GM19372 (cell line): Measurements from ENCODE around the gene LRBA.
"Not testable (repeated sequence)": the region's sequence is repeated elsewhere in the genome, so short reads cannot be mapped to it uniquely, and the experiment has no call there.

Experiments
- ATAC-seq: cut with Tn5 transposase; IDR thresholded peaks from one replicate; pipeline ENCODE4 v1.9.1; 2021; ENCODE audit warnings: mild to moderate bottlenecking, low read depth, moderate library complexity; ENCODE audit not compliant: unreplicated experiment

The LRBA gene

DNA sequence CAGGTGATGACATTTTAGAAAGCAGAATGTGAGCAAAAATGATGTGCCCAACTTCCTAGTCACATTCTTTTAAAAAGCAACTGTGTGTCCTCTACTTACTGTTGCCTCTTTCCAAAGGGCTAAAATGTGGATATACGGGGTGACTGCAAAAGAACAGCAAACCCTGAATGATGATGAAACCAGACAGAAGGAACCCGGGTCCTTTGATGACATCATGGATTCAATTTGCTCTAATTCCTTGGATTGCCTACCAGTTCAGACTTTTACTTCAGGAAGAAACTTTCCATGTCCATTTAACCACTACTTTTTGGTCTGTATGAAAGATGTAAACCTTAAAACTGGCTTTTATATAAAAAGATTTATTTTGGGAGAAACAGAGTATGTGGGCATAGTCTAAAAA is 624.0 kb downstream of the LRBA start:
- ATAC-seq = no peak

DNA sequence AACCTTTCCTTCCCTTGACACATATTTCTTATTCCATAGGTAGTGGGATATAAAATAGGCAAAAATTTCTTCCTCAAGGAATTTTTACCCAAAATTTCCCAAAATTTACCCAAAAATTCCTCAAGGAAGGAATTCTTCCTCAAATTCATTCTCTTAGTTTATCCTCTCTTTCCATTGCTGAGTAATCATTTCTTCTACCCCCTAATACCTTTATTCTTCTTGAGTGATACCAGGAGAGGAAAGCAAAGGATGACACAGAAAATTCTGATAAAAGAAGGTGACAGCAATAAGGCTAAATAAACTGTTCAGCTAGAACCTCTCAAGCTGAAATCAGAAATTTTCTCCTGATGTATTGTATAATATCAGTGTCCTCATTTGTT is 624.6 kb downstream of the LRBA start:
- no peak for ATAC-seq

DNA sequence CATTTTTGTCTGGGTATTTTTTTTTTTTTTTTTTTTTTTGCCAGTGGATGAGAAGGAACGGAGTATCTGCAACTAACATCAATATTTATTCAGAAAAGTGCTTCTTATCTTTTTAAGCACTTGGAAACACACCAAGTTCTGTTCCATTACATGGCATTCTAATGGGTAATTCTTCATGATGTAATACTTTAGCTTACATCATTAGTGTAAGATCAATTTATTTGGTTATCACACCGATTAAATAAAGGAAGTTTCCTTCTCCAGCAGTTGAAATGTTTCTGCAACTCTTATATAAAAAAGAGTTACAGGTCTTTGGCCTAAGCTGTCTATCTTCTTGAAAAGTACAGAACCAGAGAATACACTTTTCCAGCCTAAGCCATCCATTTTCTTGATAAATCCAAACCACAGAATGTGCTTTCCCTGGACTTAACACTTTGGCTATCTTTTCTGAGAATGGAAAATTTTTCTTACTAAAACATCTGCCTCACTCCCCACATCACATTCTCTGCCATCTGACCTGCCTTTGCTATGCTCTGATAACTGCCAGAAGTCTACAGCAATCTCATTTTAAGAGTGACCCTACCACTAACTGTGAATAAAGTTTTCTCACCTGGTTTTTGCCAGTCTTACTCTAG is 625.1 kb downstream of the LRBA start:
- no peak for ATAC-seq

DNA sequence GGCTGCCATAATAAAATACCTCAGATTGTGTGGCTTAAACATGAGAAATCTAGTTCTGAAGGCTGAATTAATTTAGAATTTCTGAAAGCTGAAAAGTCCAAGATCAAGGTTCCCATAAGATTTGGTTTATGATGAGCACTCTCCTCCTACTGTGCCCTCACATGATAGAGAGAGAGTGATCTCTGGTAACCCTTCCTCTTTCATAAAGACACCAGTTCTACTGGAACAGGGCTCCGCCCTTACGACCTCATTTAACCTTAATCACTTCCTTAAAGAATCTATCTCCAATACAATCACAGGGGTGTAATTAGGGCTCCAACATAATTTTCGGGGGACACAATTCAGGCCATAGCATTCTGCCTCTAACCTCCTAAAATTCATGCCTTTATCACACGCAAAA is 627.1 kb downstream of the LRBA start:
- no peak for ATAC-seq

DNA sequence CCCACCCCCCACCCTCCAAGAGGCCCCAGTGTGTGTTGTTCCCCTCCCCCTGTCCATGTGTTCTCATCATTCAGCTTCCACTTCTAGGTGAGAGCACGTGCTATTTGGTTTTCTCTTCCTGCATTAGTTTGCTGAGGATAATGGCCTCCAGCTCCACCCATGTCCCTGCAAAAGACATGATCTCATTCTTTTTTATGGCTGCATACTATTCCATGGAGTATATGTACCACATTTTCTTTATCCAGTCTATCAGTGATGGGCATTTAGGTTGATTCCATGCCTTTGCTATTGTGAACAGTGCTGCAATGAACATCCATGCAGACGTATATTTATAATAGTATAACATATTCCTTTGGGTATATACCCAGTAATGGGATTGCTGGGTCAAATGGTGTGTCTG is 628.7 kb downstream of the LRBA start:
- not testable (repeated sequence) for ATAC-seq

DNA sequence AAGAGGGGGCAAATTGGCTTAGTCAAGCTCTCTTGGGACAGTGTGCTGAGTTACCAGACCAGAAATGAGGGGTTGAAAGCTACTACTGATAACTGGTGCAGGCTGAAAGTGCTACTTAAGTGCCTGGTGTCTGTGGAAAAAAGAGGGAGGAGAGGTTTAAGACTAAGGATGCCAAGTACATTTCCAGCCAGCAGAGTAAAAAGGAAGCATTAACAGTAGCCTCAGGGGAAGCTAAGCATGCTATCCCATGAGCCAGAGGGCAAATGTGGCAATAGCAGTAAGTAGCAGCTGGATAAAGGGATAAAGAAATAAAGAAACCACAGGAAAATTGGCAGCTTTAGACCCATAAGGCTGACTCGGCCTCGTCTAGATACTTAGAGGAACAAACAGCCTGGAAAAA is 629.5 kb downstream of the LRBA start:
- no peak for ATAC-seq

DNA sequence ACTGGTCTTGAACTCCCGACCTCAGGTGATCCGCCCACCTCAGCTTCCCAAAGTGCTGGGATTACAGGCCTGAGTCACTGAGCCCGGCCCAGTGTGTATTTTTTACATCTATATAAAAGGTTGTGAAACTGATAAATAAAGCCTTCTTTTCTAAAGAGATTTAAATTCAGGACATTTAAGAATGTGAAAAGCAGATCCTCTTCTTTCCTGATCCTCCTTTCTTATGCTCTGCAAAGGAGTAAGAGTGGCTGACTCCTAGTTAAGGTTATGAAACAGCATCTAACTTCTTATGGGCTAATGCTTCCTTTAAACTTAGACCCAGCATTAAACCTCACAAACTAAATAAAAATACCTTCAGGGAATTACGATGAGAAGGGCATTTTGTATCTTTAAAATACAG is 630.8 kb downstream of the LRBA start:
- ATAC-seq = no peak

DNA sequence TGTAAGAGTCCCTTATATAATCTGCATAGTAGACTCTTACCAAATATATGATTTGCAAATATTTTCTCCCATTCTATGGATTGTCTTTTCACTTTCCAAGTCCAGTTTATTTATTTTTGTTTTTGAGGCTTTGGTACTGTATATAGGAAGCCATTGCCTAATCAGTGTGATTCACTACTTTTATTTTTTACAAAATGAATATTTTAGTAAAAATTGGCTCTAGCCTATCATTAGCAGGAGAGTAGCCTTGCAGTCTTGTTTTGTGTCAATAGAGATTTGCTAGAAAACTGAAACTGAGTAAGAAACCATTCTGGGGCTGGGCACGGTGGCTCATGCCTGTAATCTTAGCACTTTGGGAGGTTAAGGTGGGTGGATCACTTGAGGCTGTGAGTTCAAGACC is 633.1 kb downstream of the LRBA start:
- ATAC-seq = no peak

DNA sequence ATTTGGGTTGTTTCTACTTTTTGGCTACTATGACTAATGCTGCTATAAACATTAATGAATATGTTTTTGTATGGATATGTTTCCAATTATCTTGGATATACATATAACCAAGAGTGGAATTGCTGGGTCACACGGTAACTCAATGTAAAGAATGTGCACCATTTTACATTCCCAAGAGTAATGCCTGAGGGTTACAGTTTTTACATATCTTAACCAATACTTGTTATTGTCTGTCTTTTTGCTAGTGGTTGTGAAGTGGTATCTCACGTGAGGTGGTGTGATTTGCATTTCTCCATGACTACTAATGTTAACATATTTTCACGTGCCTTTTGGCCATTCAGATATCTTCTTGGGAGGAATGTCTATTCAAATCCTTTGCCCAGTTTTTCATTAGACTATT is 633.5 kb downstream of the LRBA start:
- ATAC-seq = no peak

DNA sequence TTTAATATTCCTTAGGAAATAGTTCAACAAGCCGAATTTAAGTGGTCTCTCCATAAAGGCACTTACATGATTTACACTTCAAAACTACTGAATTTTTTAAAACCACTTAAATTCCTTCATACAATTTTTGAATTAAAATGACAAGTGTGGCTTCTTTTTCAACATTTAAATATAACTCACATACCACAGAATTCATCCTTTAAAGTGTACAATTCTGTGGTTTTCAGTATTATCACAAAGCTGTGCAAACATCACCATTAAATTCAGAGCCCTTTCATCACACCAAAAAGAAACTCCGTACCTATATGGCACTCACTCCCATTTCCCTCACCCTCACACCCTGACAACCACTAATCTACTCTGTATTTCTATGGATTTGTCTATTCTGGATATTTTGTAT is 634.0 kb downstream of the LRBA start:
- no peak for ATAC-seq

DNA sequence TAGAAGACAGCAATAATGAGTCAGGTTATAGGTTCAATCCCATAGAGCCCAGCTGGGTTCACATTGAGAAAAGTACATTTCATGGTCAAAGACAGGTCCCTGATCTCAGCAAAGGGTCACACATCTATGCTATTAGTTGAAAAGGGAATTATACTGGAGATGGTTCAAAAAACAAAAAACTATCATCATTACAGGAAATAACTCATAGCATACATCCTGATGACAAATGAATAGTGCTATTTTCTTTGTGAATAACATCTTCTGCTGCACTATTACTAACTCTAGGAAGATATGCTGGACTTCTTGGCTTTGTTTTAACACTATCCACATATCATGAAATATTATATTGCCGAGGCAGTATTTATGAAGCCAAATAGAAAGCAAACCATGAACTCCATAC is 635.6 kb downstream of the LRBA start:
- no peak for ATAC-seq

DNA sequence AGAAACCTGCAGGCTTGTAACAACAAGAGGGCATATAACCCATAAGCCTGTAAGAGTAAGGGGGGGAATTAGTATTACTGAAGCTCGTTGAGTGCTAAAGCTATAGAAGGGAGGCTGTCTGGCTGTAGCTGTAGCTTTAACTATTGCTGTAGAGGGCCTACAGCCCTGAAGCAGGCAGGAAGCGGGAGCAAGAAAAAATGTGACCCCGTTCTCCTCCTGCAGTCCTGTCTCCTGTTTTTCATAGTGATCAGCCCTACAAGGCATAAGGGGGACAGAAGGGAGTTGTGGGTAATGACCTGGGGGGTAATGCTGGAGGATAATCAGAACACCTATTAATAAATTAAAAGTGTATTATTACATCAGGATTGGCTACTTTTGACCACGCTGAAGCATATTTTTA is 640.1 kb downstream of the LRBA start:
- ATAC-seq = no peak

DNA sequence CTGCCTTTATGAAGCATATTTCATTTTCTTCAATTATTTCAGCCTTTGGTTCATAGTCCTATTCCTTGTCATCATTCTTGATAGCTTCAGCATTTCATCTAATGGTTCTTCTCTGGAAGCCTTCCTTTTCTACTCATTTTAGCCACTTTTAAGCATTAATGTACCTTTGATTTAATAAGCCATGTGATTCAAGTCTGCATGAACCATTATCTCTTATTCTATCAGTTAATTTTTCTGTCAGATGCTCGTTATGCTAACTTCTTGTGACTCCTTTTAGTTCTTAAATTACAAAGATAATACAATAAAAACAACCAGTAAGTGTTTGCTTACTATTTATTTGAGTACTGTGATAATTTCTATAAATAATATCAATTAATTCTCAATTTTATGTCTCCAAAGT is 643.2 kb downstream of the LRBA start:
- no peak for ATAC-seq

DNA sequence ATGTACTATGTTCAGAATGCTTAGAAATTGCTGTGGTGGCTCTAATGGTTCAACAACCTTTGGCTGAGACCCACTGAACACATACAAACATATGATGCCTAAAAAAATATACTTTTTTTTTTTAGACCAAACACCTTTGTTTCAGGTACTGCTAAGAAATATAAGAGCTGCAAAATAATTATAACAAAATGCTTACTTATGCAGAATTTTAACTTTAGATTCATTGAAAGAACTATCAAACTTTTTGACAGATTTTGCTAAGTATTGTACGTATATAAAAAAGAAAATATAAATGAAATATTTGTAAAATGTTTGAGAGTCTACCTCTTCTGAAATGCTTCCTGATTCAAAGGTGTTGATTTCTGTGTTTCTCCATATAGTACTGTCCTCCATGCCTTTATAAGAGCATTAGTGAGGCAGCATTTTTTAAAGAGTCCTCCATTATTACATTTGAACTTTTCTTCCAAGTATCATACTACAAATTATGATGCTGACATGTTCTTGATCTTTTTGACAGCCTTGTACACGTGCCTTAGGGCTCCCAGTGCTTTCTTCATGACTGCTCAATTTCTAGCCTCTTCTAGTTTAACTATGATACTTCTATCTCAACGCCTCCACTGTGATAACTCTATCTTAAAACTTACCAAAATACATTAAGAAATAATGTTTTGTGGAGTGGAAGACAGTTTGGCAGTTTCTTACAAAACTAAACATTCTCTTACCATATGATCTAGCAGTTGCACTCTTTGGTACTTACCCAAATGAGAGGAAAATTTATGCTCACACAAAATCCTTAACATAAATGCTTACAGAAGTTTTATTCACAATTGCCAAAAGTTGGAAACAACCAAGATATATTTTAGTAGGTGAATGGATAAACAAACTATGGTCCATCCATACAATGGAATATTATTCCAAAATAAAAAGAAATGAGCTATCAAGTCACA is 645.4 kb downstream of the LRBA start:
- no peak for ATAC-seq

DNA sequence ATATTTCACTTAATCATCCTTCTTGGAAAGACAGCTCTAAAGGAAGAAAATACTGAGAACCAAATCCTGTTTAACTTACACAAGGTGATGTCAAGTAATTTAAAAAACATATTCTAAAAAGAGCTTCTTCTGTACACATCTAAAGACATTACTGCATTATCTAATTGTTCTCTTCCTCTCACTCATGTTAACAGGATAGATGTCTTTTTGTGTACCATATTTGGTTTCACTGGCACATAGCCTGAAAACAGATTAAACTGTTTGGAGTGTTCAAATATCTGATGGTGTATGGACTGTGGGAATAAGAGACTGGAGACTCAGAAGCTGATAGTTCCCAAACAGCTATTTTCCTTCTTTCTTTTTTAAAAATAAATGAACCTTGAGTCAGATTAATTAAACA is 646.4 kb downstream of the LRBA start:
- no peak for ATAC-seq

DNA sequence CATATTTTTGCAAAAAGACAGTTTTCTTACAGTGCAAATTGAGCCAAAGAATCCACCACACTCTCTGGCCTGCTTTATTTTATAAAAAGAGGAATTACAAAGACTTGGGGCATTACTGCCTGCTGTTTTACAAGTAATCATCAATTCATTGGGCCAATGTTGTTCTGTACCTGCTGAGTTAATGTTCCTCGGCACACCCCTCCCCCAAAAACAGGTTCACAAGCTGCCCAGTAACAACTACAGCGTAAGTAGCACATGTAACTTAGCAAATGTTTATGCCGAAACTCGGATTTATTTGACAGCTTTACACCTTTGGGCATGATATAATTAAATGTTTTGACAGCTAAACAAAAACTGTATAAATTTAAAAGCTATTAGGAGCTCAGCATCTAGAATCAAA is 647.8 kb downstream of the LRBA start:
- no peak for ATAC-seq

DNA sequence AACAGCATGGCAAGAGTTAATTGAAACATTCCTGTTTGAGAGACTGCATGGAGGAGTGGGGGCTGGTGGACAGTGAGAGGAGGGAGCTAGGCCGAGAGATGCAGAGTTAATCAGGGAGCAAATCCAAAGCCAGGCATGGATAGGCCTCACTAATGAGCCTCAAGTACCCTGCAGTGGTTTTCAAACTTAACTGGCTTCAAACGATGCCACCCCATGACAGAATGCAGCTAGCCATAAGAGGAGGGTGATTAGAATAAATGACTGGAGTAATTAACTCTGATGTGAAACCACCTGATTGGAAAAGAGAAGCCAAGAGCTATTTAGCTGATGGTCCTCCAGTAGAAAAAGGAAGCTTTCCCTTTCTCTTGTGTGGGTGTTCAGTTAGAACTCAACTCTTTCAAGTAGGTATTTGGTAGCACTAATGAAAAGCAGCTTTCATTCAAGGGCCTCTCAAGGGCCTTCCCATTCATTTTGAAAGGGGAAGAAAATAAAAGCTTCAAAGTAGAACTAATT is 648.5 kb downstream of the LRBA start:
- peak; percentile 64 for ATAC-seq

DNA sequence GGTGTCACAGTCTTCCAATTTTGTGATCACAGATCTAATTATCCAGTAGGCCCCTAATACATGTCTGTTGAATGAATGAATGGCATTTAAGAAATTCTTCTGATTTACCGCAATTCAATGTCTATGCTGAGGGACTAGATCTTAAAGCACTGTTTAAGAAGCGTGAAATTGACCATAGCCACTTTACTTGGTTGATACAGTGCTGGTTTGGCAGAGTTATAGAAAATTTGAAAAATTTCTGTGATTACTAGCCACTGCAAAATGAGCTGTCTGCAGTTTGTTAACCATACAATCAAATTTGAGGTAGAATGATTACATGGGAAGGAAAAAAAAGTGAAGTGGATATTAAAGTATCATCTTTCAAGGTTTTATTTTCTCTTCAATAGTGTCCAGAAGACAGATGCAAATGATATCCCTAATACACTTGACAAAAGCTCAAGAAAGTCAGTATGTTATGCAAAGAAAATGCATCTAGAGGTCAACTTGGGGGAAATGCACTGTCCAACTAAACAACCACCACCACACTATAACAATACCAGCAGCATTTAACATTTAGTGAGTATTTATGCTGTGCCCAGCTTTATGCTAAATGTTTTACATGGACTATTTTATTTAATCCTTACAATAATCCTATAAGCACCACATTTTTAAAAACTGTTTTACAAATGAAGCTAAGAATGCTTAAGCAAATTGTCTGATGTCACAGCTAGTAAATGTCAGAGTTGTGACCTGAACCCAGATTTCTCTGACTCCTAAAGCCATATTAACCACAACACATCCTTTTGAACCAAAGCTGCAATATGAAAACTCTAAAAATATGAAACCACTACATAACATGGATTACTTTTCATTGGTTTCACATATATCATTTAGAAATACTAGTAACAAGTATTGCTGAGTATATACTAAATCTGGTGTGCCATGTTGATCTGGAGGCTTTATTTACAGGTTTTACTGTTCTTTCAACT is 651.1 kb downstream of the LRBA start:
- ATAC-seq = no peak

DNA sequence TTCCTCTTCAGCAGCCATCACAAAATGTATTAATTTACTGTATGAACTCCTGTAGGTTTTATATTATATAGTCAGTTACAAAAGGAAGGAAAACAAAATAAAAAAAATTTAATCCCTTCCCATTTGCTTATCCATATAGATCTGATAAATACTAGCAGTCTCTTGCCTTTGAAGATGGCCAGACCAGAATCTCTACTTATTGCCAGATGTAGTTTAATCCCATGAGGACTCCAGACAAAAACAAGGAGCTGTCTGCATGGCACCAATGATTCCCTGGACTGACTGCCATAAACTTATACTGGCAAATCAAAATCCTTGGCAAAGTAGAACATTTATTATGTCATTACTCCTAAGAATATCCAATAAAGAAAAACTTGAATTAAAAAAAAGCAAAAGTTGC is 656.4 kb downstream of the LRBA start:
- no peak for ATAC-seq

DNA sequence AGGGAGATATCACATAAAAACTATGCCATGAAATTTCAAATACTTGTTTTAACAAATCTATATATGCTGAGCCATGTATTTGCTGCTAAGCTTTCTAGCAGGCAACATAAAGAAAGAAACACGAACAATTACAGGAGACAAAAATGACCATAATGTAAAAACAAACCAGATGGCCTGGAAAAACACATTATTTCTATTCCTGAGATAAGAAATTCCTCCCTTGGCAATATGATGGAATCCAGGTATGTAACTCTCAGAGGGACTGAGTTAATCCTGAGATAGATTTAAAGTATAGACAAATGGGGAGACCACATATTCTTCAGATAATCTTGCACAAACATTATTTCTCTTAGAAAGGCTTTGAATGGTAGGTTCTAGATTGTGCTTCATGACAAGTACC is 657.3 kb downstream of the LRBA start:
- no peak for ATAC-seq
